ENCODE measurements around the gene GPR39.

The GPR39 gene

GRCh38 chr2:132448771-132449170 is 32.2 kb downstream of the GPR39 start:
- no peak for DNase-seq

- no peak for DNase-seq
Observed at GRCh38 chr2:132449868-132450267, 33.3 kb downstream of the GPR39 start.

GRCh38 chr2:132460781-132461180 is 44.2 kb downstream of the GPR39 start:
- DNase-seq = no peak

GRCh38 chr2:132462236-132462635 is 45.6 kb downstream of the GPR39 start:
- no peak for DNase-seq

GRCh38 chr2:132463719-132464118 is 47.1 kb downstream of the GPR39 start:
- DNase-seq = no peak

- DNase-seq = no peak
Observed at GRCh38 chr2:132465917-132466316, 49.3 kb downstream of the GPR39 start.

GRCh38 chr2:132466428-132467028 is 49.9 kb downstream of the GPR39 start:
- no peak for DNase-seq

GRCh38 chr2:132468821-132469675 is 52.4 kb downstream of the GPR39 start:
- no peak for DNase-seq

- no peak for DNase-seq
Observed at GRCh38 chr2:132470746-132471145, 54.1 kb downstream of the GPR39 start.

GRCh38 chr2:132473174-132473883 is 56.7 kb downstream of the GPR39 start:
- DNase-seq = no peak

GRCh38 chr2:132475615-132476014 is 59.0 kb downstream of the GPR39 start:
- DNase-seq = no peak

GRCh38 chr2:132477436-132477835 is 60.8 kb downstream of the GPR39 start:
- DNase-seq = no peak

- DNase-seq = no peak
Observed at GRCh38 chr2:132477962-132478361, 61.4 kb downstream of the GPR39 start.

GRCh38 chr2:132478461-132479105 is 62.0 kb downstream of the GPR39 start:
- DNase-seq = no peak

GRCh38 chr2:132479155-132479554 is 62.5 kb downstream of the GPR39 start:
- no peak for DNase-seq

- DNase-seq = no peak
Observed at GRCh38 chr2:132482821-132483220, 66.2 kb downstream of the GPR39 start.

- no peak for DNase-seq
Observed at GRCh38 chr2:132484144-132484543, 67.5 kb downstream of the GPR39 start.

- no peak for DNase-seq
Observed at GRCh38 chr2:132488491-132488890, 71.9 kb downstream of the GPR39 start.

GRCh38 chr2:132489150-132489549 is 72.5 kb downstream of the GPR39 start:
- no peak for DNase-seq

- DNase-seq = no peak
Observed at GRCh38 chr2:132495881-132496280, 79.3 kb downstream of the GPR39 start.

- DNase-seq = no peak
Observed at GRCh38 chr2:132496555-132496954, 80.0 kb downstream of the GPR39 start.

- DNase-seq = no peak
Observed at GRCh38 chr2:132497591-132497990, 81.0 kb downstream of the GPR39 start.

- no peak for DNase-seq
Observed at GRCh38 chr2:132503701-132504100, 87.1 kb downstream of the GPR39 start.

Measured in activated CD8-positive, alpha-beta memory T cell treated with anti-CD3 and anti-CD28 coated beads, Interleukin-2, amount 50 U/mL, for 48 hours (primary cell).